Measurements from ENCODE around the gene PIN4.
A peak's percentile ranks its signal among the peaks of the same experiment; 100 is the strongest.
"Not testable (repeated sequence)": the region's sequence is repeated elsewhere in the genome, so short reads cannot be mapped to it uniquely, and the experiment has no call there.

Gene PIN4

DNA sequence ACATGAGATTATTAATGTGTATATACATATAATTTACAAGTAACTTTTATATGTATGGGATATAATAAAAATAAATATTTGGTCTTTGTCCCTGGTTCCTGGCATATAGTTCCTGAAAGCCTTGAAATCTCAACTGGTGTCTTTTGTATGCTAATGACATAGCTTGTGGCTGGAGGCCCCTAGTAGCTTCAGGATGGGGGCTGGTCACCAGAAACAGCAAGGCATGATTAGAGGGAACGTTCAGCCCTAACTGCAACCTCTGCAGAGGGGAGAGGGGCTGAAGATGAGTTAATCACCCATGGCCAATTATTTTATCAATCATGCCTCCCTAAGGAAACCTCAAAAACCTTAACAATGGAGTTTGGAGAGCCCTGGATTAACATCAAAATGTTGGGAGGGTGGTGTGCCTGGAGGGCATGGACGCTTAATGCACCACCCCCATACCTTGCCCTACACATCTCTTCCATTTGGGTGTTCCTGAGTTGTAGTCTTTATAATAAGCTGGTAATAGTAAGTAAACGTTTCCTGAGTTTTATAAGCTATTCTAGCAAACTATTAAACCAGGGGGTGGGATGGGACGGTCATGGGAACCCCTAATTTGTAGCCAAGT is 21.3 kb downstream of the PIN4 start:
- DNase-seq, result peak; percentile 0

DNA sequence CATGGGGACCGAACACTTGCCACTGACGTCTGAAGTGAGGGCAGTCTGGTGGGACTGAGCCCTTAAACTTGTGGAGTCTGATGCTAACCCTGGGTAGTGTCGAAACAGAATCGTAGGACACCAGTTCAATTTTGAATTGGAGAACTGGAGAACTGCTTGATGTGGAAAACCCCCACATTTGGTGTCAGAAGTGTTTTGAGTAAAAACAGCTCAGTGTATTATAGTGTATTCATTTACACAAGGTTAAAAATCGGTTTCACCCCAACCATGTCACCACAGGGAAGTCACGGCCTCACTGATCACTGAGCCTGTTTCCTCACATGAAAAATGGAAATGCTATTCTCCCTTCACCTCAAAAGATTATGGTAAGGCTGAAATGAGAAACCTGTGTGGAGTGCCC is 21.9 kb downstream of the PIN4 start:
- DNase-seq, result no peak

DNA sequence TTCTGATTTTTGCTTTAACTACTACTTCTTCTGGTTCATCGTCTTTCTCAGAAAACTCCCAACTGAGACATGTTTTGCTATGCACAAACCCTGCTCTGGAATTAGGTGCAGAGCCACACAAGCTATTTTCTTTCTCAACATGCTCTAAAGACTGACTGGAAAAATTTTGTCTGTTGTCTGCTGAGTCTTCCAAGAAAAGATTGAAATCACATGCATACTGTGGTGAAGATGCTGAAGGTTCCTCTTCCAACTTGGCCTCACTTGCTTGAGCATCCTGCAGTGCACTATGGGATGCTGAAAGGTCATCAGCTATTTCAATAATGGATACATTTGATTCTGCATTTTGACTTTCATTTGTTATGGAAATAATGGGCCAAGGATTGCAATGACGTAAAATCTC is 24.1 kb downstream of the PIN4 start:
- no peak for DNase-seq

DNA sequence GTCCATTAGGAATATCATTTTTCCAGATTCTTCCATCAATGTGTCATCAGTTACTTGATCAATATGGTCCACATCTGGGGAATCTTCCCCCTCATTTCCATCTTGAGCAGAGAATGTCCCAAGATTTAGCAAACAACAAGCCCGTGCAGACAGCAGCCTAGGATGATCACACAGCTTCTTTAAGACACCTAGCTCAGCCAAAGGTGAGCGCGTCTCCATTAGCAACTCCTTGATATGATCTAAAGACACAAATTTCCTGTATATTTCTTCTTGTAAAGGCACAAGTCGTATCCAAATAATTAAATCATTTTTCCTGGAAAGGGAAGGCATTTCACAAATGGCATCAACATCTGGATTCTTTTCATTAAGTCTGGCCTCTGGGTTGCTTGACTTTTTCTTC is 25.8 kb downstream of the PIN4 start:
- no peak for DNase-seq

DNA sequence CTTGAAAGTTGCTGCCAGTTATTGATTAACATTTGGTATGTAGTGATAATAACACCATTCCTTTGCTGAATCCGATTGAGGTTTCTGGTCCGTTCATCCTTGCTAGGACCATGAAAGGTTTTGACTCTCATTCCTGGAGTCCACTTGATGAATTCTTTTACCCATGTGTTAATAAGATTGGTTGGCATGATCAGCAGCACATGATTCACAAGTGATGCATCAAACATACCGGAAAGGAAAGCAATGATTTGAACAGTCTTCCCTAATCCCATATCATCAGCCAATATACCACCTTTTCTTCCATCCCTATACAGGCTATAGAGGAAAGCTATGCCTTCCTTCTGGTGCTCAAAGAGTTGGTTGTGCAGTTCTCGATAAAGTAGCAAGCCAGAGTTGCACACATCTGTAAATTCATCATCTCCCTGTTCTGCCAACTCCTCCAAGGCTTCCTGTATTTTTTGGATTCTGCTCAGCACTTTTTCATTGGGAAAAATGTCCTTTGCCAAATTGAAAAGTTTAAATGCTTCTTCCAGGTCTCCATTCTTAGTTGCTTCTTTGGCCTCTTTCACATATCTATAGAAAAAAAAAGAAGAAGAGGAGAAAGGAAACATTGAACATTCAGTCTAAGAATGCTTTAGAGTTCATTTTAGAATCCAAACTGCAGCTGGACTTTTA is 26.7 kb downstream of the PIN4 start:
- peak; percentile 7 for DNase-seq

DNA sequence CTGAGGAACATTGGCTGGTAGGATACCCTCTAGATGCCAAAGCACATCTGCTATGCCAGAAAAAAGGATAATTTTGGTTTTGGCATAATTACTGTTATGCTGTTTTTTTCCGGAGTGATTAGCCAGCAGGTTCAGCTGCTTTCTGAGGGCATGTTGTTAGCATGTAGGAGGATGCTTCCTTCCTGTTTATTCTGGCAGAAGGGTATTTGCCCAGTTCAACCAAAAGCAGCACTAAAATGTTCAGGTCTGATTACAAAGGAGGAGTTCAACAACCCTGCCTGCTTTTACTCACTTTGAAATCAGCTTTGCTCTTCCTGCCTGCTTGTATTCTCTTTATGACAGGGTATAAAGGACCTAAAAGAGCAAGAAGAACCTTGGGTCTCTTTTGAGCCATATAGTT is 35.4 kb downstream of the PIN4 start:
- DNase-seq, result no peak

DNA sequence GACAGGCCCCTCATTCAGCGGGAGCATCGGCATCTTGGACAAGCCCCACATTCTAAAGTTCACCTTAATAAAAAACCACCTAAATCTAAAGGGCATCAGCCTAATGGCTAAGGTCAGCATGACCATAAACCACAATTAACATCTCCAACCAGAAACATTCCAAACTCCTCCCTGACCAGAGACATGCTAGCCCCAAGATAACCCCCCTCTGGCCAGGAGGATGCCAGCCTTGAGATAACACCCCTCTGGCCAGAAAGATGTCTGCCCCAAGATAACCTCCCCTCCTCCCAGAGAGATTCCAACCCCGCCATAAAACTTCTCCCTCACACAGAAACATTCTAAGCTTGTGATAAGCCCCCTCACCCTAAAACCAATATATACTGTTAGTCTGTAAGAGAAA is 38.8 kb downstream of the PIN4 start:
- not testable (repeated sequence) for DNase-seq

DNA sequence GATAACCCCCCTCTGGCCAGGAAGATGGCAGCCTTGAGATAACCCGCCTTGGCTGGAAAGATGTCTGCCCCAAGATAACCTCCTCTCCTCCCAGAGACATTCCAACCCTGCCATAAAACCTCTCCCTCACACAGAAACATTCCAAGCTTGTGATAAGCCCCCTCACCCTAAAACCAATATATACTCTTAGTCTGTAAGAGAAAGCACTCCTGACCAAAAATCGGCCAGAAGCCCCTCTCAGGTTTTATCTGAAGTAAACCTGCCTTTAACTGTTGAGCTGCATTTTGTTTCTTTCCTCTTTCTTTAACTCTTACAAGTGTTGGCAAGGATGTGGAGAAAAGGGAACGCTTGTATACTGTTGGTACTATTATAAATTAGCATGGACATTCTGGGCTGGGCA is 48.7 kb downstream of the PIN4 start:
- no peak for DNase-seq

DNA sequence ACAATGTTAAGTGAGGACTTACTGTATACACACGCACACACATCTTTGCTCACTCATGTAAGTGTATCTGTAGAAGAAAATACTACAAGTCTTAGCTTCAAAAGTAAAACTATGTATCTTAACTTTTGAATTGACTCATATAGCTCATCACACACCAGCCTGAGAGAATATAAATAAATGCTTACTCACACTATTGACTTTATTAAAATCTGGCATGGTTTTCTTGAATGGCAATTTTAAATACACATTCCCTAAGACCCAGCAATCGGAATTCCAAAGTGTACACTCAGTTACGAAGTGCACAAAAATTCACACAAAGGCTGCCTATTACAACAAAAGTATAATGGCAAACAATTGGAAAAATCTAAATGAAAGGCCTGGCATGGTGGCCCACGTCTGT is 55.3 kb downstream of the PIN4 start:
- DNase-seq, result peak; percentile 29

DNA sequence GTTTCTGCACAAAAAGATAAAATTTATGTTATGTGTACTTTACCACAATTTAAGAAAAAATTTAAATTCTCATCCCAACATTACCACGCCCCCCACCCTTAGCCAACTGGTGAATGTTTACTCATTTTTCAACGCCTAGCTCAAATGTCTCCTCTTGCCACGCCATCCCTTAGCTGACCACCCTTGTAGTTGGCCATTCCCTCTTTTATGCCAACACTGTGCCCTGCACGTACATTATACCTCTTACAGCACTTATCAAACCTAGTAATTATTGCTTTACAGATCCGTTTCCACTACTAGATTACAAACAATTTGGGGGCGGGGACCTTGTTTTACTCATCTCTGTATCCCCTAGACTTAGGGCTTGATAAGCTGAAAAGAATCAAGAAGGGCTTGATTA is 56.6 kb downstream of the PIN4 start:
- no peak for DNase-seq

DNA sequence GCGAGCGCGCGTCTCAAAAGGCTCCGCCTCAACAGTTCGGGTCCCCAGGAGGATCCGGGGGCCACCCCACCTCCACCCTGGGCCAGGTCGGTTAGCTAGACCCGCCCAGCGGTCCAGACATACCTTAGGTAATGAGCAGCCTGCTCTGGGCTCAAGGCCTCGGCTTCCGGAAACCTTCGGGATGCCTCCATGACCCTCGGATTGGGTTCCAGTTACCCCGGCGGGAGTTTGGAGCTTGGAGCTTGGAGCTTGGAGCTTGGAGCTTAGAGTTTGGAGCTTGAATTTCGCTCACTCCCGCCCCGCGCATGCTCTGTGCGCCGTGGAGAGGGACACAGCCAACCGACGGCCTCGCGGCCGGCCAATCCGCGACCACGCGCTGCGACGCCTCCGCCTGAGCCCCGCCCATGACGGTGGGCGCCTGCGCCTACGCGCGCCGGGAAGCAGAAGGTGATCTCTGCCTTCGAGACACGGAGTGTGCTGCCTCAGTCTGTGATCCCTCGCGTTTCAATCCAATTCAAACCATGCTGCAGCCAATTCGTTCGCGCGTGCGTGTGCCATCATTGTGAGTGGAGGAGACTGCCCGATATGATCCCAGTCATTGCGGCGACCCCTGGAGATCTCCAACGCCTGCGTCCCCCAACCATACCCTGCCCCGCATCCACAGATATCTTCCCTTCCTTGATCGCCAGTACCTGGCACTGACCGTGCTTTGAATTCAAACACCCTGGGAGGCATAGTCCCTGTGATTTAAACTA is 57.3 kb downstream of the PIN4 start, which contains the start of gene ERCC6L:
Gene ERCC6L (minus strand): TSS at position 307 of the 755 bp plus-strand sequence. CDS start 116 bp downstream, at position 191.
- peak; percentile 88 for DNase-seq

DNA sequence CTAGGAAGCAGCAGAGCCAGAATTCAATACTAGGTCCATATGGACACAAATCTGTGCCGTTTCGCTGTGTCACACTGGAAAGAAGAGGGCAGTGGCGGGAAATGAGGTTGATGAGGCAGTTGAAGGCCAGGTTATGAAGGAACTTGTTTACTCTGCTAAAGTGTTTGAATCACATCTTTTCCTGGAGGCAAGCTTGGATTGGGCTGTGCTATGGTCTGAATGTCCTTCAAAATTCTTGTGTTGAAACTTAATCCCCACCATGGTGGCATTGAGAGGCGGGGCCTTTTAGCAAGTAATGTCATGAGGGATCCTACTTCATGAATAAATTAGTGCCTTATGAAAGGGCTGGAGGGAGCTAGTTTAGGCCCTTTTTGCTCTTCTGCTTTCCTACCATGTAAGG is 59.4 kb downstream of the PIN4 start:
- DNase-seq, result no peak

DNA sequence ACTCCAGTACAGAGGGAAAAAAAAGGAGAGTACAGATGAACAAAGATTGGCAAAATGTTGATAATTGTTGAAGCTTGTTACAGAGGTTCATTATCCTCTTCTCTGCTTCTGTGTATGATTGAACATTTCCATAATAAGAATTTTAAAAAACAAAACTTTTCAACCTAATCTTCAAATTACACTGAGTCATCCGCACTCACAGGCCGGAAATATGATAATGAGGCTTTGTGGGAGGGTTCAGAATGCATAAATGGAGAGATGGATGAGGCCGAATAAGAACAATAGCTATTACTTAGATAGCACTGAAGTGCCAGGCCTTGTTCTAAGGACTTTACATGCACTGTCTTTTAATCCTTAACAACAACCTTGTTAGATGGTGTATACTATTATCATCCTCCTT is 61.9 kb downstream of the PIN4 start:
- peak; percentile 47 for DNase-seq

DNA sequence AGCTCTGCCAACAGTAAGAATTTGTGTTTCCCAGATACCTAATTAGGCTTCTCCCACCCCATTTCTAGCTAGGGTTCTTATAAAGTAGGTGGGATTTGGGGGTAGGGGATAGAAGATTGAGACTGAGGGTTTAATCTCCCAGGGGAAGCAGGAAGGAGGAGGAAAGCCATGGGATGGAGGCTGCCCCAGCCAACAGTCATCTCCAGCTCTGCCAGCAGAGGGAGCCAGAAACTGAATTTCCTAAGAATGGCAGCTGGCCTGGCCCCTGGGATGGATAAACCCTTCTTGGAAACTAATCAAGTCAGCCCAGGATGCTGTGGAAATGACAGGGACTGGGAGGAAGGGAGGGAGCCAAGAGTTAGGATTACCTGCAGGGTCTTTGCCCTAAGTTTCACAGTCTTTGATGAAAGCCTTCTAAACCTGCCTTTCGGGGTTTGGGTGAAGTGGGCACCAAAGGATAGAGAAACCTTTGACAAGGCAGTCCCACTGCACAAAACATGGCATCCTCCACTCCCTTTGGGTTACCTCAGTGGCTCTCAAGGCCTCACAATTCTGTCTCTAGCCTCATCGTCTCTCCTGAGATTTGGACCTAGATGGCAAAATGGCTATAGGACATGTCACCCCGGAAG is 64.0 kb downstream of the PIN4 start:
- peak; percentile 57 for DNase-seq

DNA sequence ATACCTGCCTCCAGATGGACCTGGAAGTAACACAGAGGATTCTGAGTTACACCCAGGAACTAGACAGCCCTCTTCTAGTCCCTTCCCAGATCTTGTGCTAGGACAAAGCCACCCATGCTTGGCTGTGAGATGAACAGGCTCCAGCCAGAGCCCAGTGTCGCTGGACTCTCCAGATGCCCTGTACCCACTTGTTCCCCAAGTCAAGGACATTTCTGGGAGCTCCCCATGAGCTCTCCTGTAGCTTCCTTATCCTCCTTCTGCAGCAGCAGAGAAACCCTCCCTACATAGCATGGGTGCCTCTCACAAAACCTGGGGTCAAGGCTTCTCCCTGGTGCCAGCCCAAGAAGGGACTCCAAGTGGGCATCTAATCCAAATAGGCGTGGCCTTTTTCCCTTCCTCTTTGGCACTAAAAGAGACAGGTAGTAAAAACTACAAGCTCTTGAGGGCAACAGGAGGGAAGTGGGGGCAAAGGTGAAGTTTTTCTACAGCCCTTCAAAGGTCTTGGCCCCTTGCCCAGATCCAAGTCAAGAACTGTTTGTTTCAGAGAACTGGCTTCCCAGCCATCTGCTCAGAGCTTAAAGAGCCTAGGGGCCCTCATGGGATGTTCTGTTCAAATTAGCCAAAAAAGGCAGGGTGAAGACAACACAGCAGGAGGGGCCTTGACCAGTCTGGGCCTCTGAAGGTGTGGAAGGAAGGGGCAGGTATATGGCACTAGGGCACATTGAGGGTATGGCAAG is 65.8 kb downstream of the PIN4 start:
- DNase-seq, result no peak

All from fibroblast of skin of right biceps (primary cell).